GM18520 (cell line): Measurements from ENCODE around the gene RIC1.
A peak's percentile ranks its signal among the peaks of the same experiment; 100 is the strongest.
"Not testable (repeated sequence)": the region's sequence is repeated elsewhere in the genome, so short reads cannot be mapped to it uniquely, and the experiment has no call there.

ENCODE experiments used
- ATAC-seq: cut with Tn5 transposase; IDR thresholded peaks from one replicate; pipeline ENCODE4 v1.9.1; 2021; ENCODE audit not compliant: unreplicated experiment

Gene RIC1

DNA sequence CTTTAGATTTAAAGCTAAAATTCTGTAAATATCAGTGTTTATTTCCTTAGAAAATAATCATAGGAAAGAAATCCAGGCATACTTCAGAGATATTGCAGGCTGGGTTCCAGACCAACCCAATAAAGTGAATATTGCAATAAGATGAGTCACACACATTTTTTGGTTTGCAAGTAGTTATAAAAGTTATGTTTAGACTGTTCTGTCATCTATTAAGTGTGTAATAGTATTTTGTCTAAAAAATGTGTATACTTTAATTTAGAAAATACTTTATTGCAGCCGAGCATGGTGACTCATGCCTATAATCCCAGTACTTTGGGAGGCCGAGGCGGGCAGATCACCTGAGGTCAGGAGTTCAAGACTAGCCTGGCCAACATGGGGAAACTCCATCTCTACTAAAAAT is 6.9 kb upstream of the RIC1 start:
- ATAC-seq, result no peak

DNA sequence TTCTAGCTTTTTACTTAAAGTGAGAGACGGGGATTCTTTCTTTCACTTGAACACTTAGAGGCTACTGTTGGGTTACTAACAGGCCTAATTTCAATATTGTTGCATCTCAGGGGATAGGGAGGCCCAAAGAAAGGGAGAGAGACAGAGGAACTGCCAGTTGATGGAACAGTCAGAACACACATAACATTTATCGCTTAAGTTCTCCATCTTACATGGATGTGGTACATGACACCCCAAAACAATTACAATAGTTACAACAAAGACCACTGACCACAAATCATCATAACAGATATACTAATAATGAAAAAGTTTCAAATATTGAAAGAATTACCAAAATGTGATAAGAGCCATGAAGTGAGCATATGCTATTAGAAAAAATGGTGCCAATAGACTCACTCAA is 4.3 kb upstream of the RIC1 start:
- no peak for ATAC-seq

DNA sequence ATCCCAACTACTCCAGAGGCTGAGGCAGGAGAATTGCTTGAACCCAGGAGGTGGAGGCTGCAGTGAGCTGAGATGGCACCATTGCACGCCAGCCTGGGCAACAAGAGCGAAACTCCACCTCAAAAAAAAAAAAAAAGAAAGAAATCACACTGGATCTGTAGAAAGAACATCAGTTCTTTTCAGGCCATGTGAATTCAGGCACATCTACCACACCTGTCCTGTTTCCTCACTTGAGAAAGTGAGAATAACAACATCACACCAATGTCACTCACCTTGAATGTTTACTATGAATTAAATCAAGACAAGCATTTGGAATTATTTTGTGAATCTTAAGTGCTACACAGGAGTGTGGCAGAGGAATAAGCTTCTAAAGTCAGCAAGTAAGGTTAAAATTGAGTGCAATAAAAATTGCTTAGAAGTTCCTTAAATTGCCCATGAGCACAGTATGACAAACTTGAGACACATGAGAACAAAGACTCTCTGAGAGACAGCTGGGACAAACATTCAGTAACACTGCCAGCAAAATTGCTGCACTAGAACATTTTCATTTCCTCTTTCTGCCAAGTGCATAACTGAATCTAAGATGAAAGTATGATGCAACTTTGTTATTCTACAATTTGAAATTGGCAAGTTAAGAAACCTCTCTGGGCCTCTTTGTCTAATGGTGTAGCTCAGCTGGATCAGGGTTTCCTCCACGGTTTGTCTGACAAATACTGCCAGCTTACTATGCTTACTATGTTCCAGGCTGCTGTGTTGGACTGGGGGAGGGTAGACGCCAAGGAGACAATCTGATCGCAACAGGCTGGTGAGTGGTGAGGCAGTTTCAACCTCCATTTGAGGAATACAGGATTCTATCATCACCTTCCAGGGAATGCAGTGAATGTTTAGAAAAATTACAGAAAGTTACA is 1.9 kb upstream of the RIC1 start:
- peak; percentile 47 for ATAC-seq

DNA sequence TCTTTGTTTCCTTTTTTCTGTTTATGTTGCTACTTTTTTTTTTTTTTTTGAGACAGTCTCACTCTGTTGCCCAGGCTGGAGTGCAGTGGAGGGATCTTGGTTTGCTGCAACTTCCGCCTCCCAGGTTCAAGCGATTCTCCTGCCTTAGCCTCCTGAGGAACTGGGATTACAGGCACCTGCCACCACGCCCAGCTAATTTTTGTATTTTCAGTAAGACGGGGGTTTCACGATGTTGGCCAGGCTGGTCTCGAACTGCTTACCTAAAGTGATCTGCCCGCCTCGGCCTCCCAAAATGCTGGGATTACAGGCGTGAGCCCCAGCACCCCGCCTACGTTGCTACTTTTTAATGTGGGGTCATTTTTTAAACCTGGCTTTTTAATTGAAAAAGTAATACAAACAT is 1.2 kb upstream of the RIC1 start:
- ATAC-seq, result not testable (repeated sequence)

DNA sequence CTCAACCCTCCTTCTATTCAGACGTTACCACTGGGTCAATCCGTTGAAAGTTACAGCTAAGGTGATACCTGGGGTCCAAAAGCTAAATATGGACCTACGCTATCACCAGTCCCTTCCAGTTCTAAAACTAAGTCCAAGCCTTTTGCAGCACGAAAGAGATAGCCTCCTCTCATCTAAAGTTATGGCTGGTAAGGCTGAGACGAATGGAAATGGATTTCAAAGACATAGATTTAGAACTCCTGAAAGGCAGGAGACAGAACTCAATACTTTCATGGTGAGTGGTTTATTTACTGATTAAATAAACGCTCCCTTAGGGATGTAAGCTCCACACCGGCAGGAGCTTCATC is 751 bp upstream of the RIC1 start:
- no peak for ATAC-seq

DNA sequence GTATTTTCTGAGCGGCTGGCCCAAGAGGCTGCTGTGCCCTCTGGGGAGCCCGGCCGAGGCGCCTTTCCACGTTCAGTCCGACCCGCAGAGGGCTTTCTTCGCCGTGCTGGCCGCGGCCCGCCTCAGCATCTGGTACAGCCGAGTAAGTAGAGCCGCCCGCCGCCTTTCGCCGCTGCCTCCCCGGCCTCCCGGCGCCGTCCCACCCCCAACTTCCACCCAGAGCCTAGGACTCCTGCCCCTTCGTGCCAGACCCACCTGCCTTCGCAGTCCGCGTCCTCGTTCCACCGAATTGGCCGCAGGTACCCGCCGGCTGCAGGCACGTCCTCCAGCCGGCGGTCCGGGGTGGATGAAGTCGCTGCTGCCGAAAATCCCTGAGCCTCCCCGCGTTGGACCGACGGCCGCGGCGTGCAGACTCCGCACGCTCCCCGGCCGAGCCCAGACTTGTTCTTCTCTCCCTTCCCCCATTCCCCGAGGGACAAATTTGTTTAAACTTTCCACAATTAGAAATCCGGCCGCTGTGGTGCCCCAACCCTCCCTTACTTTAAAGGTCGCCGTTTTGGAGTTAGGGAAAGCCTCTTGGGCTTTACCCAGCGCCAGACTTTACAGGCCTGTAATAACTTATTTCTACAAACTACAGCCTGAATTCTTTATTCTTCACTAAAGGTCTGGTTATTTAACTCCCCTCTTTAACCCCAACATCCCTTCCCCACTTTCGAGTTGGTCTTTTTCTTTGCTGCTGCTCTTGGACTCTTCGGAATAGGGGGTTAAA is 589 bp downstream of the RIC1 start:
- ATAC-seq, result peak; percentile 1

DNA sequence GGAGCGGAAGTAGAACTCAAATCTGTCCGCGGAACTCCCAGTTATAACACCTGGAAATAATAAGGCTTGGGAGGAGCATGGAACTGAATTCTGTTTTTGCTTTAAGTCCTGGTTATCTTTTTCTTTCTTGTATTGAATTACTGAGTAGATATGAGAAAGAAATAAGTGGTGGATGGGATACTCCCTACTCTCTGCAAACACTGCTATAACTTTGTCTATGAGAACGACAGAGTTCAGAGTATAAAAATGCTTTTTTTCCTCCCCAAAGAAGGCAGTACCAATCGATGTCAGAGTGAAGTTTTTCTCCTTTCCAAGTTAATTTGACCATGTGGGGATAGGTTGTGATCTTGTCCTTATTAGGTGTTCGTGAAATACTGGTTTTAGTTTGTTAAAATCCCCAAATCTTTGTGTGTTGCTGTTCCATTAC is 1.2 kb downstream of the RIC1 start:
- no peak for ATAC-seq

- ATAC-seq, result no peak
Measured at GRCh38 chr9:5631026-5631425, 2.1 kb downstream of the RIC1 start.

GRCh38 chr9:5632540-5632939 is 3.6 kb downstream of the RIC1 start:
- no peak for ATAC-seq

DNA sequence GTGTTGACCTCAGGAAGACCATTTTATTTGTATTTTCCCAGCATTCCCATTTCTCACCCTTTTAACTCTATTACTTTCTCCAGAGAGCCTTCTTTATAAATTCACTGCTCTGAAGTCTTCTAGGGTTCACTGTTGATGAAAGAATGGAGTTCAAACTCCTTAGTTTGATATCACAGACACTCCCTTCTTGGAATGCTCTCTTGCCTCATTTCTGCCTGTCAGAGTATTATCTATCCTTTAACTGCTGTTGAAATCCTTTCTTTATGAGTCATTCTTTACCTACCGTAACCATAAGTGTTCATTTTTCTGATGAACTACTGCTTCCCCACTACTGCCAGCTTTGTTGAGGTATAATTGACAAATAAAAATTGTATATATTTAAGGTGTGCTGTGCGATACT is 4.3 kb downstream of the RIC1 start:
- no peak for ATAC-seq

- ATAC-seq, result no peak
Measured at GRCh38 chr9:5635390-5635789, 6.5 kb downstream of the RIC1 start.

DNA sequence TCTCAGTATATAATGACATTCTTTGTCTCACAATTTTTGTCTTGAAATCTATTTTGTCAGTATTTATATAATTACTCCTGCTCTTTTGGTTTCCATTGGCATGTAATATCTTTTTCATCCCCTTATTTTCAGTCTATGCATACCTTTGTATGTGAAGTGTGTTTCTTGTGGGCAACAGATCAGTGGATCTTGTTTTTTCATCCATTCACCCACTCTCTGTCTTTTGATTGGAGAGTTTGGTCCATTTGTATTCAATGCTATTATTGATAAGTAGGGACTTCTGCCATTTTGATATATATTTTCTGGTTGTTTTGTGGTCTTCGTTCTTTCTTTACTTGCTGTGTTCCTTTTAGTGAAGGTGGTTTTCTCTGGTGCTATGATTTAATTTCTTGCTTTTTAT is 10.9 kb downstream of the RIC1 start:
- no peak for ATAC-seq

DNA sequence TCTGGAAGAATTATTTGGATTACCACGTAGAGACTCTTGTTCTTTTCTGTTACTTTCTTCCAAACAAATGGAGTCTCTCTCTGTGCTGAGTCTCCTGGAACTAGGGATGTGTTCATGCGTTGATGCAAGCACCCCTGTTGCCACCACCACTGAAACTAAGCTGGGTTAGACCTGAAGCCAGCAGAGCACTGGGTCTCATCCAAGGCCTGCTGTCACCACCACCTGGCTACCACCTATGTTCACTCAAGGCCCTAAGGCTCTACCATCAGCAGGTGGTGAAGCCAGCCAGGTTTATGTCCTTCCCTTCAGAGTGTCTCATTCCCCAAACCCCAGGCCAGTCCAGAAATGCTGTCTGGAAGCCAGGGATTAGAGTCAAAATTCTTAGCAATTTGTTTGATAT is 13.3 kb downstream of the RIC1 start:
- ATAC-seq, result no peak

GRCh38 chr9:5643005-5643624 is 14.2 kb downstream of the RIC1 start:
- no peak for ATAC-seq

DNA sequence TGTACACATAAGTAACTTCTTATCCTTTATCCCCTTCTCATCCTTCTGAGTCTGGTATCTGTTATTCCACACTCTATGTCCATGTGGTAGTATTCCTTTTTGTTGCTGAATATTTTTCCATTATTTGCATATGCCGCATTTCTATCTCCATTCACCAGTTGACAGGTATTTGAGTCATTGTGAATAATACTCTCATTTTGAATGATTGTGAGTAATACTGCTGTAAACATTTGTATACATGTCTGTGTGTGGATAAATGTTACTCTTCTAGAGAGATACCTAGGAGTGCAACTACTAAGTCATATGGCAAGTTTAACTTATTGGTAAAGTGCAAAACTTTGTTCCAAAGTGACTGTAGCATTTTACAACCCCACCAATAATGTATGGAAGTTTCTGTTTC is 15.6 kb downstream of the RIC1 start:
- no peak for ATAC-seq

DNA sequence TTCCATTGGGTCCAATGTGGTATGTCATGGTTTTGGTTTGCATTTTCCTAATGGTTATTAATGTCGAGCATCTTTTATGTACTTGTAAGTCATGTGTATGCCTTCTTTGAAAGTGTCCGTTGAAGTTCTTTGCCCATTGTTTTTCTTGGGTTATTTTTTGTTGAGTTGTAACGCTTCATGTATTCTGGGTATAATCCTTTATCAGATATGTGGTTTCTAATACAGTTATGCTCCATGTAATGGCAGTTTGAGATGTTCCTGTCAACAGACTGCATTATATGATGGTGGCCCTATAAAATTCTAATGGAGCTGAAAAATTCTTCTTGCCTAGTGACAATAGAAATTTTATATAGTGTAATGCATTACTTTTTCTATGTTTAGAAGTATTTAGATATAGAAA is 17.2 kb downstream of the RIC1 start:
- ATAC-seq, result no peak

DNA sequence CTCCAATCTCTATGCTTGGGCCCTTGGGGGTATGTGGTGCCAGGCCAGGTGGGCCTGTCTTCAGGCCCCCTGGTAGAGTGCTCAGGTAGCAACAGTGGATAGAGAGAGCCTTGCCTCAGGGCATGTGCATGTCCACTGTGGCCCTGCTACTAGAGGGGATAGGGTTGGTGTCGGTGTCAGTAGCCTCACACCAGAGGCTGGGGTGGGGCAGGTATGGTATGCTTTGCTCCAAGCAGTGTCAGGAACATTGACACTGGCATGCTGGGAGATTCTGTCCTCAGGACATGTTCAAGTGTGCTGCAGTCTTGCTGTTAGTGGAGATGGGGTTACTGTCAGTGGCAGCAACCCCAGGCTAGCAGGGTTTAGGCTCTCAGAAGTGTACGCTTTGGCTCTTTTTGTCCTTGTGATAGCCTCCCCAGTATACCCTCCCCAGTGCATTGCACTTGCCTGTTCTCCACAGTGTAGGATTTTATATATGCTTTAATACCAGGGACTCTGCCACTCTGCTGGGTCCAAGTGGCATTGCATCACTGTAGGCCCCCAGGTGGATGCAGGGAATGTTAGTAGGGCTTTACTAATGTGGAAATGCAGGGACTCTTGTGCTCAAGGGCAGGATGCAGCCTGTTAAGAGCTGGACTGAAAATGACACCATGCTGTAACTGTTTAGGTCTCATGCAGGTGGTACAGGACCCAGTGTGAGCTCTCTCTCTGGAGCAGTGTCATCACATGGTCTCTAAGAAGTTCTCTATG is 21.6 kb downstream of the RIC1 start:
- ATAC-seq, result no peak

GRCh38 chr9:5651246-5651645 is 22.3 kb downstream of the RIC1 start:
- ATAC-seq, result no peak

DNA sequence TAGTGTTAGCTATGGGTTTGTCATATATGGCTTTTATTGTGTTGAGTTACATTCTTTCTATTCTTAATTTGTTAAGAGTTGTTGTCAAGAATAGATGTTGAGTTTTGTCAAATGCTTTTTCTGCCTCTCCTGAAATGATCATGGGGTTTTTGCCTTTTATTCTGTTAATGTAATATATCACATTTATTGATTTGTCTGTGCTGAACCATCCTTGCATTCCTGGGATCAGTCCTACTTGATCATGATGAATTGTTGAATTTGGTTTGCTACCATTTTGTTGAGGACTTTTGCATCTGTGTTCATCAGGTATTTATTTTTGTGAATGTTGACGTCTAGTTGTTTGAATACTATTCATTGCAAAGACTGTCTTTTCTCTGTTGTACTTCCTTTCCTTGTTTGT is 23.9 kb downstream of the RIC1 start:
- ATAC-seq, result no peak

- not testable (repeated sequence) for ATAC-seq
Measured at GRCh38 chr9:5662804-5663203, 33.9 kb downstream of the RIC1 start.

- ATAC-seq, result no peak
Measured at GRCh38 chr9:5665059-5665458, 36.2 kb downstream of the RIC1 start.
